GM19395 (cell line): ENCODE data around the gene ZSCAN26.

Experiments
- ATAC-seq: cut with Tn5 transposase; IDR thresholded peaks from one replicate; pipeline ENCODE4 v1.9.1; 2021; ENCODE audit warnings: mild to moderate bottlenecking, moderate library complexity; ENCODE audit not compliant: unreplicated experiment

The ZSCAN26 gene

GRCh38 chr6:28266962-28267694 is at the start of gene ZSCAN26:
ZSCAN26 (plus strand) TSS chr6:28267143; CDS start chr6:28271920, 4,777 bp downstream.
- ATAC-seq = peak; percentile 94

- no peak for ATAC-seq
These were observed 49.1 kb upstream of the ZSCAN26 start for GRCh38 chr6:28217890-28218289.

- ATAC-seq = peak; percentile 66
These were observed 48.4 kb upstream of the ZSCAN26 start for GRCh38 chr6:28218312-28219248.

- no peak for ATAC-seq
These were observed 46.4 kb upstream of the ZSCAN26 start for GRCh38 chr6:28220257-28221133.

- ATAC-seq = peak; percentile 6
These were observed 42.5 kb upstream of the ZSCAN26 start for GRCh38 chr6:28224131-28225055.

- peak; percentile 81 for ATAC-seq
These were observed 41.7 kb upstream of the ZSCAN26 start, which contains the start of gene ZSCAN9 for GRCh38 chr6:28225056-28225834. ZSCAN9 (plus strand) TSS chr6:28225275; CDS start chr6:28227085, 1,810 bp downstream.

- no peak for ATAC-seq
These were observed 40.5 kb upstream of the ZSCAN26 start for GRCh38 chr6:28226460-28226859.

GRCh38 chr6:28232785-28233184 is 34.2 kb upstream of the ZSCAN26 start:
- no peak for ATAC-seq

- ATAC-seq = no peak
These were observed 31.0 kb upstream of the ZSCAN26 start for GRCh38 chr6:28235912-28236452.

GRCh38 chr6:28239636-28240035 is 27.3 kb upstream of the ZSCAN26 start:
- ATAC-seq = no peak

- ATAC-seq = no peak
These were observed 26.5 kb upstream of the ZSCAN26 start for GRCh38 chr6:28240471-28240870.

- ATAC-seq = no peak
These were observed 23.0 kb upstream of the ZSCAN26 start for GRCh38 chr6:28243946-28244345.

- ATAC-seq = no peak
These were observed 21.6 kb upstream of the ZSCAN26 start for GRCh38 chr6:28245206-28245941.

GRCh38 chr6:28248916-28249315 is 18.0 kb upstream of the ZSCAN26 start:
- no peak for ATAC-seq

GRCh38 chr6:28250747-28251146 is 16.2 kb upstream of the ZSCAN26 start:
- ATAC-seq = no peak

- peak; percentile 58 for ATAC-seq
These were observed 15.3 kb upstream of the ZSCAN26 start for GRCh38 chr6:28251661-28252008.

GRCh38 chr6:28252009-28252975 is 14.7 kb upstream of the ZSCAN26 start, which contains the start of gene ZKSCAN4:
ZKSCAN4 (minus strand) TSS chr6:28252269; CDS start chr6:28251980, 289 bp downstream.
- ATAC-seq = peak; percentile 80
